Activated CD4-positive, alpha-beta memory T cell treated with anti-CD3 and anti-CD28 coated beads for 36 hours (primary cell): Measurements from ENCODE around the gene APC. TPM values are rescaled to one million over a fixed set of nuclear protein-coding genes. Genes with fewer than 3 reads are reported as not detected.

Experiments
- CTCF ChIA-PET: fragments of 350-600 bp; sonication (Branson Sonifier 250); formaldehyde crosslinking; loops from one replicate; lab custom pipeline; 2021; ENCODE audit warnings: antibody characterized with exemption, inconsistent platforms; lab: Charles Lee
- POLR2A ChIA-PET: fragments of 350-600 bp; sonication (Branson Sonifier 250); formaldehyde crosslinking; loops from one replicate; lab custom pipeline; 2021; ENCODE audit warnings: antibody characterized with exemption; lab: Charles Lee
- DNase-seq: peaks from one replicate; pipeline ENCODE4 v3.0.0-alpha.2; 2020
- H3K27ac Mint-ChIP-seq: one replicate; pipeline ENCODE4 v1.8.0; 2021; ENCODE audit warnings: mixed read lengths
- H3K27me3 Mint-ChIP-seq: one replicate; pipeline ENCODE4 v1.8.0; 2021; ENCODE audit warnings: mixed read lengths
- H3K36me3 Mint-ChIP-seq: one replicate; pipeline ENCODE4 v1.8.0; 2021; ENCODE audit warnings: mixed read lengths
- H3K4me1 Mint-ChIP-seq: one replicate; pipeline ENCODE4 v1.8.0; 2021; ENCODE audit warnings: low read depth, mixed read lengths
- H3K4me3 Mint-ChIP-seq: one replicate; pipeline ENCODE4 v1.8.0; 2021; ENCODE audit warnings: mild to moderate bottlenecking, mixed read lengths
- H3K9me3 Mint-ChIP-seq: one replicate; pipeline ENCODE4 v1.8.0; 2021; ENCODE audit warnings: mixed read lengths
- intact Hi-C: fragments of 100-400 bp; cut with micrococcal nuclease; formaldehyde crosslinking; loops from one replicate; pipeline ENCODE4 v1.15.1; 2023
- total RNA-seq, 2 experiments: library from RNA; stranded (reverse); gene quantifications; one replicate each; pipeline ENCODE4 v1.2.3, GENCODE V29; 2021

APC gene
- 10 to 100 TPM; 17.3 to 20.1 TPM for total RNA-seq

- Mint-ChIP-seq H3K27ac (peak within 1 kb of the TSS; percentile 53), H3K4me1 (peaks cover 13% of the 10 kb centered on the region), H3K9me3 (no peaks in the 10 kb centered on the region), H3K27me3 (no peaks in the 10 kb centered on the region), H3K36me3 (no peaks in the 10 kb centered on the region), H3K4me3 (peak within 1 kb of the TSS; percentile 93)
- intact Hi-C loops = loop anchor here (1.0 kb wide), 2 partner anchors 30 to 184 kb away; no protein-coding TSS in a partner anchor
- ChIA-PET POLR2A (no interaction called here), CTCF (interaction anchor here (0.8 to 1.4 kb wide), 6 partner anchors 19 to 226 kb away, joined by 3 read pairs; no protein-coding TSS in a partner anchor)
- peak; percentile 93 for DNase-seq
Observed at GRCh38 chr5:112737463-112738190, at the start of gene APC. Gene APC (plus strand): TSS chr5:112737885. CDS start chr5:112754891, 17,006 bp downstream.

- ChIA-PET POLR2A (no interaction called here), CTCF (interaction anchor here (7.1 kb wide), 1 partner anchor 69 kb away, joined by 63 read pairs; no protein-coding TSS in a partner anchor)
- Mint-ChIP-seq H3K4me3 (no peak overlapping the region), H3K4me1 (no peaks in the 10 kb centered on the region), H3K36me3 (no peaks in the 10 kb centered on the region), H3K9me3 (no peaks in the 10 kb centered on the region), H3K27me3 (peaks cover 20% of the 10 kb centered on the region), H3K27ac (no peak overlapping the region)
- intact Hi-C loops = no loop called here
- DNase-seq = no peak
Observed at GRCh38 chr5:112689155-112689909, 48.4 kb upstream of the APC start.

DNA sequence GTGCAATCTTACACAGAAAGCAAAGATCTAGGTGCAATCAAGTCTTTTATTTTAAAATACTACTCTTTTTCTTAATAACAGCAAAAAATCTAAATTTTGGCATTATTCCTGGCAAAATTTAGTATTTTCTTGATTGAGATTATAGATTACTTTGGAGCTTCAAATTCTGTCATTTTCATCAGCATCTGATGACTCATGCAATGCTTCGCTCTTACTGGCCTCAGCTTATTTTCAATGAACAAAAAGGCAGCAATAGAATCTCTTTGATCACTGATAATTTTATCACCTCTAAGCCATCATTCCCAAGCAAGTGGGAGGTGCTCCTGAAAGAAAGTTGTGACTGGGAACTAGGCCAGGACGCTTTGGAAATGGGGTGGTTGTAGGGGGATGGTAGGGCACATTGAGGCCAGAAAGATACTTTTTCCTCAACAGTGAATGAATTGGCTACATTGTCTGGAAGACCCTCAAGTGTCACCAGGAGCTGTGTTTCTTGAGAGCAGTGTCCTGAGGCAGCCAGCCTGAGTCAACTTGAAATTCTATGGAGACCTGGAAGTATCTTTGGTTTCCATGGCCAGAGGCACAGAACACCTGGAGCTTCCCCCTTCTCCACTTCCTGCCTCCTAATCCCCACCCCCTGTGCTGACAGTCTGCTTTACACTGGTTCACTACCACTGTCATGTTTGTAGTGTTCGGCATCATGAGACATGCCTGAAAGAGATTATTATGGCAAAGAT lies 46.9 kb upstream of the APC start:
- no peaks in the 10 kb centered on the region for H3K9me3 Mint-ChIP-seq
- peaks cover 20% of the 10 kb centered on the region for H3K27me3 Mint-ChIP-seq
- H3K4me3 Mint-ChIP-seq = no peak overlapping the region
- ChIA-PET POLR2A (no interaction called here), CTCF (interaction anchor here (7.1 kb wide), 1 partner anchor 67 kb away, joined by 63 read pairs; no protein-coding TSS in a partner anchor)
- H3K36me3 Mint-ChIP-seq = no peaks in the 10 kb centered on the region
- DNase-seq = no peak
- no peak overlapping the region for H3K27ac Mint-ChIP-seq
- intact Hi-C loops = loop anchor here (1.0 to 5.0 kb wide), 3 partner anchors 67 to 272 kb away; no protein-coding TSS in a partner anchor
- H3K4me1 Mint-ChIP-seq = no peaks in the 10 kb centered on the region

DNA sequence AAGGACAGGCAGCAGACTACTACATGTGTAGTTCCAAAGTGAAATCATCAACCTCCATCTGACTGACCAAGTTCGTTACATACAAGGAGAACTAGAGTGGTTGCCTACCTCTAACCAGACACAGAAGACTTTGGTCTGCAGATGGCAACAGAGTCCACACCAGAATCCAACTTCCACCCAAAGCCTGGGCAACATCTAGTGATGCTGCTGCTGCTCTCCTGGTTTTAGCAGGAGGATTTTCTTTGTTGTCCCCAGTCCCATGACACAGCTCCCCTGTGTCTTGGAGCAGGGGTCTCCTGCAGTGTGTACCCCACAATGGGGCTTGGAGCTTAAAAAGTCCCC lies 46.4 kb upstream of the APC start:
- ChIA-PET CTCF (interaction anchor here (0.5 to 7.1 kb wide), 6 partner anchors 14 to 284 kb away, joined by 3 to 63 read pairs (median 3); partner anchors contain the start of gene APC), POLR2A (no interaction called here)
- Mint-ChIP-seq H3K27ac (no peak overlapping the region), H3K4me3 (no peak overlapping the region), H3K27me3 (peaks cover 21% of the 10 kb centered on the region), H3K36me3 (no peaks in the 10 kb centered on the region), H3K9me3 (no peaks in the 10 kb centered on the region), H3K4me1 (no peaks in the 10 kb centered on the region)
- intact Hi-C loops = loop anchor here (1.0 to 5.0 kb wide), 3 partner anchors 66 to 271 kb away; no protein-coding TSS in a partner anchor
- no peak for DNase-seq

DNA sequence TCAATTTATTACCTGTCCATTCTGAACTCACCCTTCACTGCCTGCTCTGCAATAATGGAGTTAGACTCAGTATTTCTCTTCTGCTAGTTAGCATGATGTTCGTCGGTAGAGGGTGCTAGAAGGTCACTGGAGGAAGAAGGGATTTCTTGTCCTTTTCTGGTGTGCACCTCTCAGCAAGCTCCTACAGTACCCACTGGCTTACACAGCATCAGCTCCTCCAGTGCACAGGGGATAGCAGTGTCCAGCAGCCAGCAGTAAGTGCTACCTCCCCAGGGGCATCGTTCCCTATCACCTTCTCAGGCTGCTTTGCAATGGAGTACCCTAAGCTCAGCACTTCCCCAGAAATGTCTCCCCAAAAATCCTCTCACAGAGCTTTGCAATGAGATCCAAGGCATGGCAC lies 45.9 kb upstream of the APC start:
- Mint-ChIP-seq H3K27me3 (peaks cover 22% of the 10 kb centered on the region), H3K9me3 (no peaks in the 10 kb centered on the region), H3K4me1 (no peaks in the 10 kb centered on the region), H3K27ac (no peak overlapping the region), H3K36me3 (no peaks in the 10 kb centered on the region), H3K4me3 (no peak overlapping the region)
- ChIA-PET CTCF (interaction anchor here (0.5 to 7.1 kb wide), 9 partner anchors 13 to 283 kb away, joined by 3 to 63 read pairs (median 3); partner anchors contain the start of gene APC), POLR2A (no interaction called here)
- DNase-seq = peak; percentile 27
- intact Hi-C loops = loop anchor here (1.0 to 5.0 kb wide), 3 partner anchors 66 to 271 kb away; no protein-coding TSS in a partner anchor

DNA sequence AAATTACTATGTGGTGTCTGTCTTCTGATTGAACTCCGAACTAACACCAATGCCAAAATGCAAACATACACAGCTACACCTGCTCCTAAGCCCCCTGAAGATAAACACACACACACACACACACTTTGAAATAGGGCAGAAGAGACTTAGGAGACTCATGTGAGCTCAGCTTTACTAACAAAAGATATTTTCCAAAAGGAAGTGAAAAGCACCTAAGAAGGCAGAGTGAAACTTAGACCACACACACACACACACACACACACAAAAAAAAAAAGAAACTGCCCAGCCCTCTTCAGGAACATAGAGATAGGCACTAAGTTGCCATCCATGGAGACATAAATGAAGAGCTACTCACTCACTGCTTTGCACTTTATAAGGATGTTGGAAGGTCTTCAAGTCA lies 45.2 kb upstream of the APC start:
- Mint-ChIP-seq H3K4me3 (no peak overlapping the region), H3K4me1 (no peaks in the 10 kb centered on the region), H3K27ac (no peak overlapping the region), H3K9me3 (no peaks in the 10 kb centered on the region), H3K36me3 (no peaks in the 10 kb centered on the region), H3K27me3 (peaks cover 22% of the 10 kb centered on the region)
- intact Hi-C loops = loop anchor here (5.0 kb wide), 1 partner anchor 270 kb away; no protein-coding TSS in a partner anchor
- no peak for DNase-seq
- POLR2A ChIA-PET = no interaction called here
- CTCF ChIA-PET = interaction anchor here (0.8 to 7.1 kb wide), 6 partner anchors 9 to 66 kb away, joined by 3 to 63 read pairs (median 4); partner anchors contain the start of gene APC

- DNase-seq = no peak
- no peaks in the 10 kb centered on the region for H3K9me3 Mint-ChIP-seq
- intact Hi-C loops = loop anchor here (5.0 kb wide), 1 partner anchor 269 kb away; no protein-coding TSS in a partner anchor
- peaks cover 22% of the 10 kb centered on the region for H3K27me3 Mint-ChIP-seq
- ChIA-PET CTCF (interaction anchor here (0.7 to 7.1 kb wide), 5 partner anchors 8 to 230 kb away, joined by 3 to 63 read pairs (median 4); no protein-coding TSS in a partner anchor), POLR2A (no interaction called here)
- H3K36me3 Mint-ChIP-seq = no peaks in the 10 kb centered on the region
- no peaks in the 10 kb centered on the region for H3K4me1 Mint-ChIP-seq
- H3K27ac Mint-ChIP-seq = no peak overlapping the region
- H3K4me3 Mint-ChIP-seq = no peak overlapping the region
Observed at GRCh38 chr5:112693301-112693700, 44.4 kb upstream of the APC start.

DNA sequence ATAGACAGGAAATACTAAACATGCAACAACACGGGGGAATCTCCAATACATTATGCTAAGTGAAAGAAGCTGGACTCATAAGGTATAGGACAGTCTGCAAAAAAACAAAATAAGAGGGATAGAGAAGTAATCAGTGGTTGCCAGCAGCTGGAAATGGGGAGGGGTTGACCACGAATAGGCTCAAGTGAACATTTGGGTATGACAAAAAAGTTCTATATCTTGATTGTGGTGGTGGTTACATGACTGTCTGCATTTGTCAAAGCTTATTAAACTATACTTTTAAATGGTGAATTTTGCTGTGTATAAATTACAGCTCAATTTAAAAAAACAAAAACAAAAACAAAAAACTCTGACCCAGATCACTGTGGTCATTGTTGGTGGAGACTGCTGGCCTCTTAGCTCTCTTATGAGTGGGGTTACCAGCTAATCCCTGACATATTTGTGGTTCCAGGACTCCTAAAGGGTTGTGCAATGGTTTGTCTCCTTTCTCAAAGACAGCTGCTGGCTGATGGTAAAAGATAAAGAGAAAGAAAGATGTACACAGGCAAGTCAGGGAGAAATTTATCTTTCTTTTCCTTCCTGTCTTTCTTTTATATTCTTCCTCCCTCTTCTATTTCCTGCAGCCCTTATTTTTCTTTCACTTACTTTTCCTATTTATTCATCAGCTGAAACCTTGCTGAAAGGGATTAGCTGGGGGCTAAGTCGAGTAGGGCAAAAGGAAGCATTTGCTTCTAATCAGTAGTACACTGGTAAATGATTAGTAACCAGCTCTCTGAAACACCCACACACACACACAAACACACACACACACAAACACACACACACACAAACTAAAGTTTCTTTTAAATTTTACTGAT lies 42.6 kb upstream of the APC start:
- Mint-ChIP-seq H3K36me3 (no peaks in the 10 kb centered on the region), H3K9me3 (no peaks in the 10 kb centered on the region), H3K27me3 (peaks cover 19% of the 10 kb centered on the region), H3K27ac (no peak overlapping the region), H3K4me3 (no peak overlapping the region), H3K4me1 (no peaks in the 10 kb centered on the region)
- intact Hi-C loops = loop anchor here (5.0 kb wide), 1 partner anchor 267 kb away; no protein-coding TSS in a partner anchor
- no peak for DNase-seq
- POLR2A ChIA-PET = interaction anchor here (0.9 kb wide), 1 partner anchor 13 kb away, joined by 3 read pairs; no protein-coding TSS in a partner anchor
- CTCF ChIA-PET = interaction anchor here (0.6 to 7.1 kb wide), 4 partner anchors 10 to 587 kb away, joined by 3 to 63 read pairs (median 4); no protein-coding TSS in a partner anchor

DNA sequence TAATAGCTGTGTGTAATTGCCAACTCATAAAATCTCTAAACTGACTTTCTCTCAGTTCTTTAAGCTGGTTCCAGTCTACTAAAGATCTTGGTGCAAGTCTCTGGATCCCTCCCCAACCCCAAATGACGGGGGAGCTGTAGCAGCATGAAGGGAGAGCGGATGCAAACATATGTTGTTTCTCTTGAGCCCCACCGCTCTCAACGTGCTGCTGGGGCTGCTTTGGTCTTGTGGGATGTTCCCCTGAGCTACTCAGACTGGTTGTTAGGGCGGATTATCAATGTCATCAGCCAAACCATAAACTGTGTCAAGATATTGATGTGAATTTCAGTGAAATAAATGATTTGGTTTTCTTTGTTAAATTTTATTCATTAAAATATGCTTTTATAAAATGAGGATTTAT lies 40.9 kb upstream of the APC start:
- Mint-ChIP-seq H3K4me3 (no peak overlapping the region), H3K36me3 (no peaks in the 10 kb centered on the region), H3K9me3 (no peaks in the 10 kb centered on the region), H3K4me1 (no peaks in the 10 kb centered on the region), H3K27ac (no peak overlapping the region), H3K27me3 (peaks cover 10% of the 10 kb centered on the region)
- intact Hi-C loops = no loop called here
- DNase-seq = no peak
- CTCF ChIA-PET = interaction anchor here (1.4 kb wide), 1 partner anchor 61 kb away, joined by 3 read pairs; no protein-coding TSS in a partner anchor
- POLR2A ChIA-PET = interaction anchor here (1.2 kb wide), 1 partner anchor 12 kb away, joined by 3 read pairs; no protein-coding TSS in a partner anchor

DNA sequence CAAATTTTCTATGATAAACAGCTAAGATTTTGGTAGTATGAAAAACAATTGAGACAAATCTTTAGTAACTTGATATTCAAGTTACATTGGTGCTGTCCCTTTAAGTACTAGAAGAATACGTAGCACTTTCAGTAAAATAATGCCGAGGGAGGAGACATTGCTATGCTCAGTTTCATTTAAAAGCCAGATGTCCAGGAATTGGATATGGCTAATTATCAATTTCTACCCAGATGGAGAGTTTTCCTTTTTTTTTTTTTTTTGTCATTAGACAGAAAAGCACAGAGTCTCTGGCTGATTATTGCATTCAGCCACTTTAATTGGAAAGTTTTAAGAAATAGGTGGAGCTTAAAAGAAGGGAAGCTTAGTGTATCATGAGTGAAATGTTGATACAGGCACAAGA lies 40.4 kb upstream of the APC start:
- H3K9me3 Mint-ChIP-seq = no peaks in the 10 kb centered on the region
- ChIA-PET POLR2A (interaction anchor here (1.2 kb wide), 1 partner anchor 11 kb away, joined by 3 read pairs; no protein-coding TSS in a partner anchor), CTCF (interaction anchor here (1.4 kb wide), 1 partner anchor 61 kb away, joined by 3 read pairs; no protein-coding TSS in a partner anchor)
- H3K4me1 Mint-ChIP-seq = no peaks in the 10 kb centered on the region
- no peaks in the 10 kb centered on the region for H3K36me3 Mint-ChIP-seq
- peaks cover 8% of the 10 kb centered on the region for H3K27me3 Mint-ChIP-seq
- no peak for DNase-seq
- no peak overlapping the region for H3K4me3 Mint-ChIP-seq
- H3K27ac Mint-ChIP-seq = no peak overlapping the region
- intact Hi-C loops = no loop called here
